IMR-90 (cell line): ENCODE results near the gene PILRB. TPM values are rescaled to one million over a fixed set of nuclear protein-coding genes. Genes with fewer than 3 reads are reported as not detected.

ENCODE experiments used
- ATAC-seq: fragments of 200-7000 bp; cut with Tn5 transposase; 2 replicates; pipeline ENCODE4 v1.9.1; 2020; ENCODE audit warnings: low read depth, mild to moderate bottlenecking, moderate library complexity
- BruUV-seq: library from RNA; stranded (reverse); fragments of 400-500 nt; replicated peaks from 2 replicates; lab custom pipeline; 2021; lab: Mats Ljungman, UMichigan
- CTCF ChIA-PET: fragments of 300-600 bp; formaldehyde crosslinking; extraction: SDS; loops from one replicate; lab custom pipeline; 2021; ENCODE audit warnings: antibody characterized with exemption; lab: Yijun Ruan, JAX
- POLR2A ChIA-PET: fragments of 300-600 bp; sonication (Branson Sonifier 250); formaldehyde crosslinking; loops from one replicate; lab custom pipeline; 2022; ENCODE audit warnings: antibody characterized with exemption; ENCODE audit not compliant: unreplicated experiment; lab: Charles Lee
- DNase-seq: peaks from one replicate; pipeline ENCODE4 v3.0.0; 2013
- H2AFZ ChIP-seq: replicated peaks from 2 replicates; pipeline ENCODE3; 2013; ENCODE audit warnings: low read length, mild to moderate bottlenecking; ENCODE audit not compliant: poor library complexity
- H2AK5ac ChIP-seq: 2 replicates; pipeline ENCODE4 v1.6.1; 2013; ENCODE audit warnings: low read depth, low read length, inconsistent platforms
- H2AK9ac ChIP-seq: replicated peaks from 2 replicates; pipeline ENCODE3; 2013; ENCODE audit warnings: mild to moderate bottlenecking, low read depth, low read length, moderate library complexity; ENCODE audit not compliant: poor library complexity
- H2BK120ac ChIP-seq: 2 replicates; pipeline ENCODE4 v1.6.1; 2013; ENCODE audit warnings: low read depth, low read length, inconsistent platforms
- H2BK15ac ChIP-seq: 3 replicates; pipeline ENCODE4 v1.6.1; 2013; ENCODE audit warnings: low read depth, low read length, inconsistent platforms
- H2BK20ac ChIP-seq: 2 replicates; pipeline ENCODE4 v1.6.1; 2013; ENCODE audit warnings: low read depth, mild to moderate bottlenecking, inconsistent platforms, low read length, moderate library complexity
- H2BK5ac ChIP-seq: 2 replicates; pipeline ENCODE4 v1.6.1; 2013; ENCODE audit warnings: mild to moderate bottlenecking, low read depth, low read length, inconsistent platforms; ENCODE audit not compliant: poor library complexity, severe bottlenecking
- H3K14ac ChIP-seq: replicated peaks from 2 replicates; pipeline ENCODE4 v1.6.1; 2013; ENCODE audit warnings: low read depth, low read length, inconsistent platforms
- H3K18ac ChIP-seq: 2 replicates; pipeline ENCODE4 v1.6.1; 2013; ENCODE audit warnings: low read depth, low read length, control low read depth
- H3K23ac ChIP-seq: 2 replicates; pipeline ENCODE4 v1.6.1; 2013; ENCODE audit warnings: low read depth, low read length, inconsistent platforms
- H3K27ac ChIP-seq: 2 replicates; pipeline ENCODE4 v1.5.1; 2013; ENCODE audit warnings: mild to moderate bottlenecking, control low read depth, low read length; ENCODE audit not compliant: insufficient read depth
- H3K27me3 ChIP-seq: 2 replicates; pipeline ENCODE4 v1.6.1; 2013; ENCODE audit warnings: low read length; ENCODE audit not compliant: control insufficient read depth, insufficient read depth
- H3K36me3 ChIP-seq: 2 replicates; pipeline ENCODE4 v1.6.1; 2013; ENCODE audit warnings: low read length, mixed read lengths; ENCODE audit not compliant: control insufficient read depth, insufficient read depth
- H3K4ac ChIP-seq: 2 replicates; pipeline ENCODE4 v1.6.1; 2013; ENCODE audit warnings: low read depth, low read length, inconsistent platforms
- H3K4me1 ChIP-seq: 2 replicates; pipeline ENCODE4 v1.6.1; 2013; ENCODE audit warnings: low read length, mixed read lengths; ENCODE audit not compliant: control insufficient read depth, insufficient read depth
- H3K4me2 ChIP-seq: 2 replicates; pipeline ENCODE4 v1.6.1; 2013; ENCODE audit warnings: low read depth, mild to moderate bottlenecking, control low read depth, low read length, moderate library complexity
- H3K4me3 ChIP-seq: 2 replicates; pipeline ENCODE4 v1.5.1; 2013; ENCODE audit warnings: low read depth, mild to moderate bottlenecking, control low read depth, low read length, moderate library complexity; ENCODE audit not compliant: insufficient read depth
- H3K56ac ChIP-seq: 2 replicates; pipeline ENCODE4 v1.6.1; 2013; ENCODE audit warnings: low read length, inconsistent platforms; ENCODE audit not compliant: insufficient read depth; ENCODE audit errors: extremely low read depth
- H3K79me1 ChIP-seq, 2 experiments: 2 replicates each; pipeline ENCODE4 v1.6.1; 2013; ENCODE audit warnings: low read length in 2 of 2, inconsistent platforms in 1 of 2, low read depth in 1 of 2
- H3K9ac ChIP-seq: 2 replicates; pipeline ENCODE4 v1.6.1; 2013; ENCODE audit warnings: low read depth, low read length, control low read depth
- H3K9me1 ChIP-seq: 2 replicates; pipeline ENCODE4 v1.6.1; 2013; ENCODE audit warnings: low read length, inconsistent platforms; ENCODE audit not compliant: insufficient read depth
- H3K9me3 ChIP-seq: 2 replicates; pipeline ENCODE4 v1.6.1; 2013; ENCODE audit warnings: low read length; ENCODE audit not compliant: control insufficient read depth, insufficient read depth
- H4K20me1 ChIP-seq: 2 replicates; pipeline ENCODE4 v1.6.1; 2013; ENCODE audit warnings: low read length, inconsistent platforms; ENCODE audit not compliant: insufficient read depth
- H4K5ac ChIP-seq: 2 replicates; pipeline ENCODE4 v1.6.1; 2013; ENCODE audit warnings: mild to moderate bottlenecking, low read depth, low read length, control low read depth
- H4K8ac ChIP-seq, 2 experiments: 2 replicates each; pipeline ENCODE4 v1.6.1; 2013; ENCODE audit warnings: low read depth in 2 of 2, low read length in 2 of 2, control low read depth in 1 of 2, inconsistent platforms in 1 of 2
- H4K91ac ChIP-seq: 2 replicates; pipeline ENCODE4 v1.6.1; 2013; ENCODE audit warnings: low read depth, low read length, inconsistent platforms; ENCODE audit not compliant: insufficient read depth
- BHLHE40 ChIP-seq: fragments of 150-350 bp; IDR thresholded peaks from 2 replicates; pipeline ENCODE4 v1.6.1; 2016; ENCODE audit warnings: mild to moderate bottlenecking, low read depth, low read length
- CEBPB ChIP-seq: IDR thresholded peaks from 2 replicates; pipeline ENCODE4 v1.6.1; 2012; ENCODE audit warnings: low read depth, low read length, improper control_type of control experiment
- CHD1 ChIP-seq: IDR thresholded peaks from 2 replicates; pipeline ENCODE4 v1.6.1; 2012; ENCODE audit warnings: low read depth, low read length, improper control_type of control experiment
- CTCF ChIP-seq: conservative IDR thresholded peaks from 2 replicates; pipeline ENCODE4 v1.5.1; 2012; ENCODE audit warnings: mild to moderate bottlenecking, low read depth, low read length, improper control_type of control experiment
- FOS ChIP-seq: fragments of 150-350 bp; IDR thresholded peaks from 2 replicates; pipeline ENCODE4 v1.6.1; 2016; ENCODE audit warnings: low read depth, low read length
- MAFK ChIP-seq: IDR thresholded peaks from 2 replicates; pipeline ENCODE4 v1.6.1; 2012; ENCODE audit warnings: low read depth, low read length, improper control_type of control experiment
- MAZ ChIP-seq: IDR thresholded peaks from 2 replicates; pipeline ENCODE4 v1.6.1; 2012; ENCODE audit warnings: low read depth, mild to moderate bottlenecking, low read length, improper control_type of control experiment, moderate library complexity, borderline replicate concordance
- NFE2L2 ChIP-seq: fragments of 150-350 bp; IDR thresholded peaks from 2 replicates; pipeline ENCODE4 v1.6.1; 2016; ENCODE audit warnings: low read depth, mild to moderate bottlenecking, low read length
- POLR2A ChIP-seq: IDR thresholded peaks from 2 replicates; pipeline ENCODE4 v1.6.1; 2012; ENCODE audit warnings: mild to moderate bottlenecking, low read depth, low read length
- RCOR1 ChIP-seq: IDR thresholded peaks from 2 replicates; pipeline ENCODE4 v1.6.1; 2012; ENCODE audit warnings: mild to moderate bottlenecking, low read length, improper control_type of control experiment; ENCODE audit not compliant: insufficient replicate concordance
- RFX5 ChIP-seq: IDR thresholded peaks from 2 replicates; pipeline ENCODE4 v1.8.0; 2012; ENCODE audit warnings: low read depth, mild to moderate bottlenecking, low read length, moderate library complexity
- SMC3 ChIP-seq: fragments of 150-350 bp; IDR thresholded peaks from 2 replicates; pipeline ENCODE4 v1.6.1; 2016; ENCODE audit warnings: low read depth, mild to moderate bottlenecking, antibody characterized with exemption, low read length, moderate library complexity
- USF2 ChIP-seq: fragments of 150-350 bp; IDR thresholded peaks from 2 replicates; pipeline ENCODE4 v1.6.1; 2017; ENCODE audit warnings: mild to moderate bottlenecking, antibody characterized with exemption, low read length, low read depth
- WGBS, 2 experiments: methylation state at CpG; one replicate each; pipeline versions ENCODE4 v1.1.5 to v1.1.7; 2013; ENCODE audit warnings: missing lambda C conversion rate in 2 of 2; ENCODE audit not compliant: insufficient read length in 1 of 2; ENCODE audit errors: extremely low coverage in 2 of 2; 5-methylcytosine and 5-hydroxymethylcytosine counted together
- dilution Hi-C: fragments of 300-500 bp; cut with HindIII; formaldehyde crosslinking; loops from one replicate; pipeline ENCODE4 v1.14.3; 2018; ENCODE audit warnings: low sequenced_read_pairs; ENCODE audit not compliant: unreplicated experiment
- in situ Hi-C: fragments of 300-500 bp; cut with MboI; formaldehyde crosslinking; loops from 3 replicates; pipeline ENCODE4 v1.14.3; 2019; ENCODE audit warnings: low sequenced_read_pairs, inconsistent platforms, mixed read lengths
- intact Hi-C: fragments of 100-400 bp; cut with micrococcal nuclease; formaldehyde crosslinking; loops from 2 replicates; pipeline ENCODE4 v1.10.0; 2022
- polyA plus RNA-seq, 3 experiments: library from polyadenylated mRNA; depleted of rRNA; stranded (reverse); fragments of >200 nt; gene quantifications; 2 replicates each; pipeline ENCODE4 v1.2.3, GENCODE V29; 2012; ENCODE audit warnings: low replicate concordance in 1 of 3
- total RNA-seq: library from RNA; depleted of rRNA; stranded (reverse); fragments of >200 nt; gene quantifications from 2 replicates; pipeline ENCODE4 v1.2.3, GENCODE V29; 2012
- TF ChIP-seq, protein P1 (sequence below): fragments of 150-350 bp; IDR thresholded peaks from 2 replicates; pipeline ENCODE4 v1.6.1; 2016; ENCODE audit warnings: low read depth, mild to moderate bottlenecking, low read length, moderate library complexity, borderline replicate concordance

PILRB gene
- total and polyA plus RNA-seq, 2 of the 4 experiments (the other 2 are of a cell fraction): 3.4 to 22.2 TPM

- POLR2A ChIA-PET: no interaction called here
- Histone ChIP-seq H2AK5ac (no peak overlapping the region), H3K4me1 (no peaks in the 10 kb centered on the region), H3K27ac (no peak overlapping the region), H2BK15ac (no peak overlapping the region), H3K9ac (no peak overlapping the region), H2BK120ac (no peak overlapping the region), H4K8ac (no peak overlapping the region), H3K23ac (no peak overlapping the region; the same call in 1 of the 2 replicates), H2AK9ac (no peak overlapping the region), H2BK5ac (no peak overlapping the region), H3K4ac (no peak overlapping the region), H4K20me1 (no peaks in the 10 kb centered on the region), H3K14ac (no peak overlapping the region), H3K56ac (no peak overlapping the region), H3K18ac (no peak overlapping the region), H3K9me1 (peaks cover 3% of the 10 kb centered on the region; the same call in 1 of the 2 replicates), H3K9me3 (peaks cover 4% of the 10 kb centered on the region), H2BK20ac (no peak overlapping the region), H2AFZ (peak overlapping the region; percentile 21), H3K27me3 (peaks cover 39% of the 10 kb centered on the region), H3K36me3 (no peaks in the 10 kb centered on the region), H3K4me2 (no peak overlapping the region), H4K91ac (no peak overlapping the region), H3K4me3 (no peak overlapping the region), H4K5ac (no peak overlapping the region), H3K79me1 (no peaks in the 10 kb centered on the region)
- no CpG with 5 or more reads among the region's 3 CpGs for WGBS, 2 experiments
- ATAC-seq (no peak), DNase-seq (no peak)
- intact Hi-C loops: no loop called here
- dilution Hi-C loops: no loop called here
- no TSS peak for BruUV-seq
- TF ChIP-seq, protein P1, sequence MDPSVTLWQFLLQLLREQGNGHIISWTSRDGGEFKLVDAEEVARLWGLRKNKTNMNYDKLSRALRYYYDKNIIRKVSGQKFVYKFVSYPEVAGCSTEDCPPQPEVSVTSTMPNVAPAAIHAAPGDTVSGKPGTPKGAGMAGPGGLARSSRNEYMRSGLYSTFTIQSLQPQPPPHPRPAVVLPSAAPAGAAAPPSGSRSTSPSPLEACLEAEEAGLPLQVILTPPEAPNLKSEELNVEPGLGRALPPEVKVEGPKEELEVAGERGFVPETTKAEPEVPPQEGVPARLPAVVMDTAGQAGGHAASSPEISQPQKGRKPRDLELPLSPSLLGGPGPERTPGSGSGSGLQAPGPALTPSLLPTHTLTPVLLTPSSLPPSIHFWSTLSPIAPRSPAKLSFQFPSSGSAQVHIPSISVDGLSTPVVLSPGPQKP: no peak
- TF ChIP-seq BHLHE40: no peak
- TF ChIP-seq NFE2L2: no peak
- no peak for TF ChIP-seq MAFK
- TF ChIP-seq SMC3: no peak
- TF ChIP-seq FOS: no peak
- TF ChIP-seq POLR2A: no peak
- no peak for TF ChIP-seq MAZ
- TF ChIP-seq CEBPB: no peak
- TF ChIP-seq CHD1: no peak
- TF ChIP-seq RFX5: no peak
- no peak for TF ChIP-seq RCOR1
- TF ChIP-seq CTCF: no peak
- no peak for TF ChIP-seq USF2
- CTCF ChIA-PET: no interaction called here
- in situ Hi-C loops: no loop called here
These were observed 32.5 kb downstream of the PILRB start for GRCh38 chr7:100390286-100391009.
